Astrocyte of the spinal cord (primary cell): ENCODE results near the gene ATP9A.

ENCODE experiments used
- DNase-seq: peaks from one replicate; pipeline ENCODE4 v3.0.0; 2011; ENCODE audit warnings: low read depth, low spot score
- H3K4me3 ChIP-seq: 2 replicates; pipeline ENCODE4 v1.5.1; 2011; ENCODE audit warnings: low read depth, mild to moderate bottlenecking, low read length, moderate library complexity
- in situ Hi-C: cut with HindIII; loops from 2 replicates; pipeline ENCODE4 v1.10.0; 2017; ENCODE audit warnings: low sequenced_read_pairs
- TF ChIP-seq, protein P1 (sequence below): IDR thresholded peaks from 2 replicates; pipeline ENCODE4 v1.5.1; 2012; ENCODE audit warnings: low read depth, mild to moderate bottlenecking, low read length, inconsistent platforms

The ATP9A gene

DNA sequence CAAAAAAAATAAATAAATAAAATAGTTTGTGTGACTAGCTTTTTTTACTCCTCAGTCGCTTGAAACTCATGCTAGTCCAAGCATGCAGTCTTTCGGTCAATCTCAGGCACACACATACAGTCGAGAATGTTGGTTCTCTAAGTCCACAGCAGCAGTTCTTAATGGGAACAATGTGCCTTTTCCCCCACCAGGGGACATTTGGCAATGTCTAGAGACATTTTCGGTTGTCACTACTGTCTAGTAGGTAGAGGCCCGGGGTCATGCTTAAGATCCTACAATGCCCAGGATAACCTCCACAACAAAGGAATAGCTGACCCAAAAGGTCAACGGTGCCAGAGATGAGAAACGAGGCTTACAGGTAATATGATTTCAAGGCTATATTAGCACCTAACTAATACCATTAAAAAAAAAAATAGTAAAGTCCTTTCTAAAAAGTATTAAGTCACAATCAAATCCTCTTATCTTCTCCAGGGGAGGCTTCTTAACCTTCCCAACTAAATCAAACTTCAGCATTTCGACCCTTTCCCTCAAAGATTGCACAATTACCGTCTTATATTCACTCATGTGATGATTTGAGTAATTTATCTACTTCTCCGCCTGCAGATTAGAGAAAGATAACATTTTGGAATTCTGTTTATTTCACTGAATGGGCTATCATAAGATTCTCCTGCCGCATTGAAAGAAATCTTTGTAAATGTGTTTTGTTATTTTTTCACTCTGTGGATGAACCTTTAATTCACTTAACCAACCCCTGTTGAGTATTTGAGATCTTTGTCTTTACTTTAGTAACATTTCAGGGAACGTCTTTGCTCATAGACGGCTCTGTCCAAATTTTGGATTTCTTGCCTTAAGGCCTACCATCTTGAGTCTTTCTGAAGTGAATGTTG, 42.2 kb upstream of the ATP9A start:
- in situ Hi-C loops, result no loop called here
- DNase-seq, result no peak
- no peak overlapping the region for H3K4me3 ChIP-seq
- TF ChIP-seq, protein P1, sequence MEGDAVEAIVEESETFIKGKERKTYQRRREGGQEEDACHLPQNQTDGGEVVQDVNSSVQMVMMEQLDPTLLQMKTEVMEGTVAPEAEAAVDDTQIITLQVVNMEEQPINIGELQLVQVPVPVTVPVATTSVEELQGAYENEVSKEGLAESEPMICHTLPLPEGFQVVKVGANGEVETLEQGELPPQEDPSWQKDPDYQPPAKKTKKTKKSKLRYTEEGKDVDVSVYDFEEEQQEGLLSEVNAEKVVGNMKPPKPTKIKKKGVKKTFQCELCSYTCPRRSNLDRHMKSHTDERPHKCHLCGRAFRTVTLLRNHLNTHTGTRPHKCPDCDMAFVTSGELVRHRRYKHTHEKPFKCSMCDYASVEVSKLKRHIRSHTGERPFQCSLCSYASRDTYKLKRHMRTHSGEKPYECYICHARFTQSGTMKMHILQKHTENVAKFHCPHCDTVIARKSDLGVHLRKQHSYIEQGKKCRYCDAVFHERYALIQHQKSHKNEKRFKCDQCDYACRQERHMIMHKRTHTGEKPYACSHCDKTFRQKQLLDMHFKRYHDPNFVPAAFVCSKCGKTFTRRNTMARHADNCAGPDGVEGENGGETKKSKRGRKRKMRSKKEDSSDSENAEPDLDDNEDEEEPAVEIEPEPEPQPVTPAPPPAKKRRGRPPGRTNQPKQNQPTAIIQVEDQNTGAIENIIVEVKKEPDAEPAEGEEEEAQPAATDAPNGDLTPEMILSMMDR, result no peak

DNA sequence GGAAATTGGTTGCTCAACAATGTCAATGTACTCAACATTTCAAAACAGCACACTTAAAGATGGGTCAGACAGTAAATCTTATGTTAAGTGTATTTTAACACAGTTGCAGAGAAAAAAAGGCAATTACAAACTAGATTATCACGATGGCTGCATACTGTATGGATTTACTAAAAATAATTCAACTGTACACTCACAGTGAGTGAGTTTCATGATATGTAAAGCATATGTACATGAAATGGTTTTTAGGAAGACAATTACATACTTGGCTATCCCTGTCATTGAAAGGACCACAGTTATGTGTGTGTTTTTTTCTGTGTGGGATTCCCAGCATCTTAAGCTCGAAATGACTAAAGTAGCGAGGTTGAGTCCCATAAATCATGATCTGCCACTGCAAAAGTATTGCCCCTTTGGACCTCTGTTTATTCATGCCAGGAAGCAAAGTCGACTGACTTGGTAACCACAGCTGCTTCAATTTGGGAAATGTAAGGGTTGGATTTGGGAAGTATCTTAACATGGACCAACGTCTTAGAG, 39.6 kb upstream of the ATP9A start:
- DNase-seq, result no peak
- TF ChIP-seq, protein P1, result no peak
- H3K4me3 ChIP-seq, result no peak overlapping the region
- in situ Hi-C loops, result no loop called here

DNA sequence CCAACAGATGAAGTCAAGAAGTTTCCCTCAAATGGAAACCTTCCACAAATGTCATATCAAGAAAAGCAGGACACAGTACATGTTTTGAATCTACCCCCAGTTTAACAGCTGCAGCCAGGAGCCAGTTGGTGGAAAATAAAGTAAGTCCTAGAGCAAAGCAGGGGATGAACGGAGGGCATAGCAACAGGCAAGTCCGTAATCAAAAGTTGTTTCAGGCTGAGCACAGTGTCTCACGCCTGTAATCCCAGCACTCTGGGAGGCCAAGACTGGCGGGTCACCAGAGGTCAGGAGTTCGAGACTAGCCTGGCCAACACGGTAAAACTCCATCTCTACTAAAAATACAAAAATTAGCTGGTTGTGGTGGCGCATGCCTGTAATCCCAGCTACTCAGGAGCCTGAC, 36.6 kb upstream of the ATP9A start:
- DNase-seq, result no peak
- H3K4me3 ChIP-seq, result no peak overlapping the region
- TF ChIP-seq, protein P1, result no peak
- in situ Hi-C loops, result no loop called here

DNA sequence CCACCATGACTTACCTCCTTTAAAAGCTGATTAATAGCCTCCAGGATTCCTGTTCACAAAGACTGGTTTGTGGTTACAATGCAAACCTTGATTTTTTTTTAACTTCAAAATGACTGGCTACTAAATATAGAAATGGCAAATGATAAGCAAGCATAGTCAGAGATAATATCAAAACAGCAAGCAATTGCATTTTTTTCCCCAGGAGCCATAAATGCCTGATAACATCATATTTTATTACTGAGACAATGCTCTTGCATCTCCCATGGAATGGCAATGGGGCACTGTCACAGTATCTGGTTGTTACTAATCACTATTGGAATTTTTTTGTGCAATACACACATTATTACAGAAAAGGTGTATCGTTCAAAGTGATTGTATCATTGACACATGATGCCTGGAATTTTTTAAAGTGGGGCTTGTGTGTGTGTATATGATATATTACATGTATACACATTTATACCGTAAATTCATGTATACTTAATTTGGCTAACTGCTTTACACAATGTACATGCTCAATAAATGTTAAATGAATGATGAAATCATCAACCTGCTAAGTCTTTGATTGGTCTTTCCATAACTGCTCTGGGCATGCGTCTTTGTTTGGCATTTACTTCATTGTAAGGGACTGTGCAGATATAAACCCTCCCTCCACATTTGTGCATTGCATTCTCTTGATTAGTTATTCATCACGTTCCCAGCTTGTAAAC, 35.1 kb upstream of the ATP9A start:
- in situ Hi-C loops, result no loop called here
- no peak overlapping the region for H3K4me3 ChIP-seq
- DNase-seq, result no peak
- TF ChIP-seq, protein P1, result no peak

DNA sequence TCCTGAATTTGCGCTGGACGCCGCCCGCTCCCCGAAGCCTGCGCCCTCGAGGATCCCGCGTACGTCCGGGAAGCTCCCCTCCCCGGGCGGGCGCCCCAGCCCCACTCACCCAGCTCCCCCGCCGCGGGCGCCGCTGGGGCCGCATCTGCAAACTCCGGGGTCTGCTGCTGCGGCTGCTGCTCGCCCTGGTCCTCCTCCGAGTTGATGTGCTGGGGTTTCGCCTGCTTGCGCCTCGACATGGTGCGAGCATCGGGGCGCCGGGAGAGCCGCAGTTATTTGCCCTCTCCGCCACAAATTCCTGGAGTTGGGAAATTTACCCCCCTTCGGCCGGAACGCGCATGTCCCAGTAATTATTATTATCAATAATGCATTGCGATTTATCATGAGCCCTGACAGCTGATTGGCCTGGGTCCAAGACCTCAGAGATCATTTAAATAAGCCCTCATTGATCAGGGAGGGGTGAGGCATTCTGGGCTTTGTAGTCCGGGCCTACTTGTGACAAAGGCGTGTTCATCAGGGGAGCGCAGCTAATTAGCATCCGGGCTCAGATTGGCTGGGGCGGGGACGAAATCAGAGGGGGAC, 34.1 kb upstream of the ATP9A start, which contains the start of gene SALL4:
Gene SALL4, minus strand, starts transcription at position 352 of the 582 bp plus-strand sequence. Its CDS starts 113 bp downstream, at position 239.
- no peak for DNase-seq
- TF ChIP-seq, protein P1, result no peak
- in situ Hi-C loops, result no loop called here
- peak within 1 kb of the TSS; percentile 45 for H3K4me3 ChIP-seq

DNA sequence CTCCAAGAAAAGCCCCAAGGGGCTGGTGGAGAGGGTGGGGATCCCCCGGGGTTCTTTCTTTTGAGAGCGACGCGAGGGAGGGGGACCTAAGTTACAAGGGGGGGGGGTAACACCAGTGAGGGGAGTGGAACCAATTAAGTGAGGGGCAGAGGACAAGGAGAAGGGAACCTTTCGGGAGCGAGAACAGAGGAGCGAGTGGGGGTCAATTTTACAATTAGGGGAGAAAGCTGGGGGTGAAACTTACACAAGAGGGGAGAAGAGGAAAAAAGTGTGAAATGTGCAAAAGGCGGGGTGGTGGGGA, 33.6 kb upstream of the ATP9A start:
- in situ Hi-C loops, result no loop called here
- H3K4me3 ChIP-seq, result peak overlapping the region; percentile 45

More for the DNA sequence above, 33.6 kb upstream of the ATP9A start:
- TF ChIP-seq, protein P1, result no peak
- no peak for DNase-seq
